ENCODE data around the gene KIF25.
A peak's percentile ranks its signal among the peaks of the same experiment; 100 is the strongest.

The KIF25 gene

DNA sequence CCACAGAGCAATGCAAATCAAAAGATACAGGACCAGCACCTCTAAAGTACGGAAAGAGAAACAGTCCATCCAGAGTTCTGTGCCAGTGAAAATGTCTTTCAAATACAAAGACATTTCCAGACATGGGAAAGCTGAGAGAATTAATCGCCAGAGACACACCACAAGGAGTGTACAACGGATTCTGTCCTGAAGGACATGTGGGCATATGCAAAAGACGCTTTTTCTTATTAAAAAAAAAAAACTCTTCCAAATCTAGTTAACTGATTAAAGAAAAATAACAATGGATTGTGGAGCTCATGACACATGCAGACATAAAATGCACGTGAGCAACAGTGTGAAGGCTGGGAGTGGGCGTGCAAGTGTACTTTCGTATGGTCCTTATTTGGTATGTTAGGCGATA, 22.8 kb downstream of the KIF25 start:
- DNase-seq: no peak

DNA sequence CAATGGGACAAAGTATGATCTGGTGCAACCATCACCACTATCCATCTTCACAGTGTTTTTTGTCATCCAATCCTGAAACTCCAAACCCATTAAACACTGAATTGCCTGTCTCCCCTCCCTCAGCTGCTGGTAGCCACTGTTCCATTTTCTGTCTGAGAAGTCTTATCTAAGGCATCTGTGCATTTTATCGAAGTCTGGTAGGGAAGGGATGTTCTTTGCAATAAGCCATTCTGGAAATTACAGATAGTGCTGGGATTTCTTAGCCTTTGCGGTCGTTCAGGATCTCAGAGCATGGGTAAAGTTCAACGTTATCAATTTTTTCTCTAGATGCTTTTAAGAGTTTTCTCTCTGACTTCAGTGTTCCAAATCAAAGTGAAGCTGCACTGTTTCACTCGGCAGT, 24.1 kb downstream of the KIF25 start:
- DNase-seq: no peak

GRCh38 chr6:168022488-168023321, 25.2 kb downstream of the KIF25 start:
- no peak for DNase-seq

- DNase-seq: no peak
These were observed 27.6 kb downstream of the KIF25 start for GRCh38 chr6:168024951-168025510.

- no peak for DNase-seq
These were observed 28.6 kb downstream of the KIF25 start for GRCh38 chr6:168025831-168026710.

DNA sequence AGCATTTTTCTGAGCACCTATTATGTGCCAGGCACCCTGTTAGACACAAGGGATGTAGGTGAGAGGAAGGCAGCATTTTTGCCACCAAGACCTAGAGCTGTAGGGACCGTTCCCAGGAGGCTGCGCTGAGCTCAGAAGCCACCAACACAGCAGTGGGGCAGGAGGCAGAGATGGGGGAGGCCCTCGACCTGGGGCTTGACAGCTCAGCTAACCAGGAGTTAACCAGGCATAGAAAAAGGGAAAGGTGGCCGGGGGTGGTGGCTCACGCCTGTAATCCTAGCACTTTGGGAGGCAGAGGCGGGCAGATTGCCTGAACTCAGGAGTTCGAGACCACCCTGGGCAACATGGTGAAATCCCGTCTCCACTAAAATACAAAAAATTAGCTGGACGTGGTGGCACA, 29.5 kb downstream of the KIF25 start:
- DNase-seq: no peak

- no peak for DNase-seq
These were observed 30.1 kb downstream of the KIF25 start for GRCh38 chr6:168027521-168027920.

GRCh38 chr6:168028181-168028580, 30.7 kb downstream of the KIF25 start:
- DNase-seq: no peak

DNA sequence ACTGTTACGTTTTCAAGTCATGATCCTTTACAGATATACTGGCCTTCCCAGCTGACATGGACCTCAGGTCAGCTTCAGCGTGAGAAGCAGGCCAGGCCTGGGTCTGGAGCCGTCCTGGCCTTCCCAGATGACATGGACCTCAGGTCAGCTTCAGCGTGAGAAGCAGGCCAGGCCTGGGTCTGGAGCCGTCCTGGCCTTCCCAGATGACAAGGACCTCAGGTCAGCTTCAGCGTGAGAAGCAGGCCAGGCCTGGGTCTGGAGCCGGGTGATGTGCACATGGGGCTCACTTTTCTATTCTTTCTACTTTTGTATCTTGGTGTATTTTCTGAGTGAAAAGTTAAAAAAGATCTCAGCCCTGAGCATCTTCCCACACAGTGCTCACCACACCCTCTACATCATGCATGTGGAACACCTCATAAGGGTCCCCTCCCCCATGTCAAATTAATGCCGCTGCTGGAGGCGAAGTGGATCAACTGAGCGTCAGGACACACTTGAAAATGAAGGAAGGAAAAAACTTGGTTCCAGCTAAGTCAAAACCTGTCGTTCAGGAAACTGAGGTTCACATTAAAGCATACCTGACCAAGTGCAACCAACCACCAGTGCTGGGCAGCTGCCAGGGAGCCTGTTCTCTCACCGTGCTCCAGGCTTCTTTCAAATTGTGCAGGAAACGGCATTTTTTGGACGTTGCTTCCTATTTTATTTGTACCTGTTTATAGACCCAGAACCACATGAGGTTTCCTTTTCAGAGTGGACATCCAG, 32.2 kb downstream of the KIF25 start:
- peak; percentile 40 for DNase-seq

DNA sequence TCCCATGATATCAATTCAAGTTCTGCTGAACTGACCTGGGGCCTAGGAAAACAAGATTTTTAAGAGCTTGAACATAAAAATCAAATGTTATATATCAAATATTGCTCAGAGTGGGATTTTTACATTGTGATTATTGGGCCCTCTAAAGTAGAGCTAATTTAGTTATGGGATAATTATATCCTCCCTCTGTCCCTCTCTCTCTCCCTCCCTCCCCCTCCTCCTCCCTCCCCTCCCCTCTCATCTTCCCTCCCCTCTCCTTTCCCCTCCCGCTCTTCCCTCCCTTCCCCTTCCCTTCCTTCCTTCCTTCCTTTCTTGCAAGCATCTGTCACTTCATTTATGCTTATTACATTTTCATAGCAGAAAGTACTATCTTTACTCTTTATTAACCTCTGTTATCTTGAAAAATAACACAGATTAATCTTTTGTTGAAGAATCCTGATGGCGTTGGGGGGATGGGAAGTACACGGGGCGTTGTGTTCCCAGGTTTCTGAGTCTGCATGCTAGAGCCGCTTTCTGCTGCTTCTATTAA, 32.8 kb downstream of the KIF25 start:
- DNase-seq: no peak

GRCh38 chr6:168030908-168031307, 33.4 kb downstream of the KIF25 start:
- DNase-seq: no peak

DNA sequence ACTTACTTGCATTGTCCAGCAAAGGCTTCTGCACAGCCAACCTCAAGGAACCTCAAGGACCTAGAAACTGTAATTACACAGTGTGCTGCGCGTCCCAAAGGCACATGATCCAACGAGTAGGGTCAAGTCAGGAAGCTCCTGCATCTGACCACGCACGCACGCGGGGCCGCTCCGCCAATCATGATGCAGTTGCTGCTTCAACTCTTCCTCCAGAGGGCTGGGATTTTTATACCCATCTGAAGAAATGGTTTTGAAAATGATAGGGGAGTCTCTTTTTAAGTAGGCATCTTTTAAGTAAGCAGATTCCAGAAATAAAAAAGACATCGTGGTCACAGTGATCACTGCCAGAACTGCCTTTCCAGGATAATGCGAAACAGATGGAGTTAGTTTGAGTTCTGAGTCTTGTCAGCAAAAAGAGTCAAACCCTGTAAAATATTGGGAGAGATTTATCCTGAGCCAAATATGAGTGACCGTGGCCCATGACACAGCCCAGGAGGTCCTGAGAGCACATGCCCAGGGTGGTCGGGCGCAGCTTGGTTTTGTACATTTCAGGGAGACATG, 34.0 kb downstream of the KIF25 start:
- DNase-seq: no peak

DNA sequence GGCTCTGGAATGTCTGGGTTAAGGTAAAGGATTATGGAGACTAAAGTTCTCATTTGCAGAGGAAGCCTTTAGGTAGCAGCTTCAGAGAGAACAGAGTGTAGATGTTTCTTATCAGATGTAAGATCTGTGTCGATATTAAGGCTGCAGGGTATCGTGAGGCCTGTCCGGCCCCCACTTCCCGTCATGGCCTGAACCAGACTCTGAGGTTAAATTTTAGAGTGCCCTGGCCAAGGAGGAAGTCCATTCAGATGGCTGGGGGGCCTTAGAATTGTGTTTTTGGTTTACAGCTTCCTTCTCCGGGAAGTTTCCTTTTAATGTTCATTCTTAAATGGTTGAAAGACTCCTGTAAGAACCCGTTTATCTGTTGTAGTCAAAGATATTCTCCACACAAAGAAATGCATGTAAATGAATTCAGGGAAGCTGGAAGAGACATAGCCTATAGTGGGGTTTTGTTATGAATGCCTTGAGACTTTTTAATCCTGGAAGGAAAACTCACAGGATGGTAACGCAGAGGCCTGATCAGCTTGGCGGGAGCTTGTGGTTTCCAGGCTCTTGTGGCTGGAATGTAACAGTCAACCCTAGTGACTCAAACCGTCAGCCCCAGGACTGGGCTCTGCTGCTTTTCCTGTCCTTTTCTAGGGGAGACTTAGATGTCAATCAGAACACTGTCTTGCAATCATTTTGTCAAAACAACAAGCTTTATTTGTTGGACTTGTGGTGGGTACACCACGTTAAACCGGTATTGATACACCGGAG, 34.7 kb downstream of the KIF25 start:
- no peak for DNase-seq

- DNase-seq: no peak
These were observed 36.3 kb downstream of the KIF25 start for GRCh38 chr6:168033791-168034190.

DNA sequence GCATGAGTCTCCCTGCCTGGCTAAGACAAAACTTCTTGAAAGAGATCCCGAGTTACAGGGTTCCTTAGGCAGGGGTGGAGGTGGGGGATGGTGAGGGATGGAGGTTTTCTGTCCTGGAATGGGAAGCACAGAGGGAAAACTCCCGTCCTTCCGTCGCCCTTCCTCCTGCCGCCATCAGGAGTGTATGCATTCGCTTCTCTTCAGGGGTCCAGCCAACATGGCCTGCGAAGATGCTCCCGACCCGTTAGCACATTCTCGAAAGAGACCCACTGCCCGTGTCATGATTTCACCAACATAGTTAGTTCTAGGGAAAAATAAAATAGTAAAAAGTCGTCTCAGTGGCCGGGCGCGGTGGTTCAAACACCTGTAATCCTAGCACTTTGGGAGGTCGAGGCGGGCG, 37.1 kb downstream of the KIF25 start:
- DNase-seq: no peak

GRCh38 chr6:168035098-168035660, 37.7 kb downstream of the KIF25 start:
- no peak for DNase-seq

DNA sequence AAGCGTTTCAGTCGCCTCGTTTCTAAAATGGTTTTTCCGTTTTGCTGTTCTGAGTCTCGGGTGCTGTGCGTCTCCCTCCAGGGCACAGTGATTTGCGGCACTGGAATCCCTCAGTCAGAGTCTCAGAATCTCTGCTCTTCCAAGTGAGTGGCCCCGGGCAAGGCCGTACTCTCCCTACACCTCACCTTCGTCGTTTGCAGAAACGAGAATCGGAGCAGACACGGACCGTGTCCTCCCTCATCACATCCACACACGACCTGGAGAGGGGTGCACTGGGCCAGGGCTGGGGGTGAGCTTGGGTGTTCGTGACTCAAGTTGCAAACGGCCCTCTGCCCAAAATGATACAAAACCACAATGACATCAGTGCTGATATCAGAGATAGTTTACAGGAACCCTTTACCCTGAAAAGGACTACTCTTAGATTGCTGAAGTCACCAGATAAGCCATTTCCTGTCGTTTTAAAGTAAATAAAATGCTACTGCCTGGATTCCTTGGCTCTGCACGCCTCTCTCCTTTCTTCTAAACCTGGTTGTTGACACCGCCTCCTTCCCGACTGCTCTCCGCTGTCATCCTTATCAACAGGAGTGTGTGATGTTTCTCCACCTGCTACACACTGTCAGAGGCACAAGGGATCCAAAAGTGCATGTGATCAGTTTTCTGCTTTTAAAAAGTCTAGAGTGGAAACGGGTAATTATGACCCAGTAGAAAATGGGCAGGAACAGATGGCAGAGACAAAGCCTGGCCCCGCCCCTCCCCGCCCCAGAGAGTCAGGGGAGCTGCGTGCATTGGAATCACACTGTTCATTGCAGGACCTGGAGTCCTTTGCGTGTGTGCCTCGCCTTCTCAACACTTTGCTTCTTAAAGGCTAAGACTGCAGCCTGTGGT, 38.4 kb downstream of the KIF25 start:
- DNase-seq: no peak

DNA sequence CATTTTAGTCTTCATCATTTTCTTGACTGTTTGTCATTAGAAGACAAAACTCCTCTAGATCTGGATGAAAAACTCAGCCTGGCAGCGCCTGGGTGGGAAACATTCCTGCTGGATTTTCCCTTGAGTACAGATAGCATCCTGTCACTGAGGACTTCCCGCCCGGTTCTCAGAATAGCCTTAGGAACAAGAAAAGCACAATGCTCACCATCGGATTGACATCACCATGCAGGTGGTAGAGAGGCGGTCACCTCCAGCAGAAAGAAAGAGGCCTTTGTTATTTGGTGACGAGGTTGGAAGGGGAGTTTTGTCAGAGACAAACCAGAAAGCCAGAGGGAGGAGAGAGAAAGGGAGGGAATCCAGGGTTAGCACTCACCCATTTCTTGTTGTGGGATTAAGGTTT, 39.8 kb downstream of the KIF25 start:
- DNase-seq: no peak

- DNase-seq: no peak
These were observed 40.4 kb downstream of the KIF25 start for GRCh38 chr6:168037856-168038255.

- DNase-seq: no peak
These were observed 41.2 kb downstream of the KIF25 start for GRCh38 chr6:168038576-168039140.
